ENCODE measurements around the gene LSM14A. TPM values are rescaled to one million over a fixed set of nuclear protein-coding genes. Genes with fewer than 3 reads are reported as not detected.

Gene LSM14A
- total RNA-seq, 1 donor from 2014 or later: 66.6 TPM

DNA sequence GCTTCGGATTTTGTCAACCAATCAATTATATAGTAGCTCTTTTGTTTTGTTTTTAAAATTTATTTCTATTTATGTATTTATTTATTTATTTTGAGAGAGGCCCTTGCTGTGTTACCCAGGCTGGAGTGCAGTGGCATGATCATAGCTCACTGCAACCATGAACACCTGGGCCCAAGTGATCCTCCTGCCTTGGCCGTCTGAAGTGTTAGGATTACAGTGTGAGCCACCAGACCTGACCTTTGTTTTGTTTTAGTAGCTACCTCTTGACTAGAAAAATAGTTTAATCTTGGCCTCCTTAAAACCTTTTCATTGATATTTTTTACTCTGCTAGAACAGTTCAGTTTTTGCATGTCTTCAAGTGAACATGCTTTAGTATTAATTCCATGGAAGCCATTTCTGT lies 97.2 kb downstream of the LSM14A start:
- no peak for ATAC-seq

DNA sequence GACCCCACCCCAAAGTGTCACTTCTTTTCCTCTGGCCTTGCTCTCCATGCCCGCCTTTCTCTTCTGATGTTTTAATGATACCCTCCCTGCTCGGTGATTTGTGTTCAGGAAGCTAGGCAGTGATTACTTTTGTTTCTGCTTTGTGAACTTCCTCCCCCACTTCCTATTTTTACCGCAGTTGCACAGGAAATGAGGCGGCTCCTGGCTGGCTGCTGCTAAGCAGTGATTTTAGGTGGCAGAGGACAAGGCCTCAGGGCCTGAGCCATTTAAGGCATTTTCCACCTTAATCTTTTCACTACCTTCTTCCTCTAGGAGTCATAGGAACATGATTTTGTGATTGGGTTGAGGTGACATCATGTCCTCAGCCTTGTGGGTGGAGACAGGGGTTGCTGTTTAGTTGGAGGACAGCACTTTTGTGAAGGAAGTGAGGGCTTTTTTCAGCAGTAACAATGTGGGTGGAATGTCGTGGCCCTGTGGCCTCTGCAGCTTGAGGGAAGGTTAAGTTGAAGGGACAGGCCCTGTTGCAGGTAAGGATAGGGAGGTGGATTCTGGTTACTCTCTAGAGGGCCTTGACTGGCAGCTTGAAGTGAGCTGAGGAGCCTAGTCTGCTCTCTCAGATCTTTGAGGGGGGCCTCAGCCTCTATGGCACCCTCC lies 97.8 kb downstream of the LSM14A start:
- ATAC-seq: peak; percentile 83
- DNase-seq: peak; percentile 59
- intact Hi-C loops (cut with micrococcal nuclease): no loop called here

More for the DNA sequence above, 97.2 kb downstream of the LSM14A start:
- intact Hi-C loops (cut with micrococcal nuclease): no loop called here
- no peak for DNase-seq

DNA sequence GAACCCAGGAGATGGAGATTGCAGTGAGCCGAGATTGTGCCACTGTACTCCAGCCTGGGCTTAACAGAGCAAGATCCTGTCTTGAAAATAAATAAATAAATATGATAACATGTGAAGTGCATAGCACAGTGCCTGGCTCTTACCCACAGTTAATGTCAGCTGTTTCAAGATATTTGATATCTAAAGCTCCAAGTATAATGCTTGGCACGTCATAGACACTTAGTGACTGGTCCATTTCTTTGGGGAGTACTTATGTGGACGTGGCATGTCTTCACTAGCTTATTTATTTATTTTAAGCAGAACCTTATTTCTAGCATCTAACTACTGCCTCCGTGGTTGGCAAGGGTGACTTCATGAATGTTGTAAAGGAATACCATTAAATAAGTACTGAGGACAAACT lies 100.8 kb downstream of the LSM14A start:
- ATAC-seq (no peak), DNase-seq (no peak)
- intact Hi-C loops (cut with micrococcal nuclease): no loop called here

DNA sequence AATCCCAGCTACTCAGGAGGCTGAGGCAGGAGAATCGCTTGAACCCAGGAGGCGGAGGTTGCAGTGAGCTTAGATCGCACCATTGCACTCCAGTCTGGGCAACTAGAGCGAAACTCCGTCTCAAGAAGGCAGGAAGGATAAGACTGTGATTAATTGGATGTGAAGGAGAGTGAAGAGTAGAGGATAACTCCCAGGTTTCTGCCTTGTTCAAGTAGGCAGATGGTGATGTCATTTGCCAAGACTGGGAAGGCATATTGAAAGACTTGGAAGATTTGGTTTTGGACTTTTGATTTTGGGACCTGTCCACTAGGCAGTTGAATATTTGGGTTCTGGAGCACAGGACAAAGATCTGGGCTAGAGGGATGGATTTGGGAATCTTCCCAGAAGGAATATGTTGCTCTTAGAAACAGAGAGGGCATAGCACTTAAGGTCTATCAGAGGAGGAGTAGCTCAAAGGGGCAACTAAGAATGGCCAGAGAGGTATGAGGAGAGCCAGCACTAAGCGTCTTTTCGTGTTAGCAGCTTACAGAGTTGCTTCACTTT lies 102.1 kb downstream of the LSM14A start:
- intact Hi-C loops (cut with micrococcal nuclease): no loop called here
- DNase-seq (no peak), ATAC-seq (no peak)

DNA sequence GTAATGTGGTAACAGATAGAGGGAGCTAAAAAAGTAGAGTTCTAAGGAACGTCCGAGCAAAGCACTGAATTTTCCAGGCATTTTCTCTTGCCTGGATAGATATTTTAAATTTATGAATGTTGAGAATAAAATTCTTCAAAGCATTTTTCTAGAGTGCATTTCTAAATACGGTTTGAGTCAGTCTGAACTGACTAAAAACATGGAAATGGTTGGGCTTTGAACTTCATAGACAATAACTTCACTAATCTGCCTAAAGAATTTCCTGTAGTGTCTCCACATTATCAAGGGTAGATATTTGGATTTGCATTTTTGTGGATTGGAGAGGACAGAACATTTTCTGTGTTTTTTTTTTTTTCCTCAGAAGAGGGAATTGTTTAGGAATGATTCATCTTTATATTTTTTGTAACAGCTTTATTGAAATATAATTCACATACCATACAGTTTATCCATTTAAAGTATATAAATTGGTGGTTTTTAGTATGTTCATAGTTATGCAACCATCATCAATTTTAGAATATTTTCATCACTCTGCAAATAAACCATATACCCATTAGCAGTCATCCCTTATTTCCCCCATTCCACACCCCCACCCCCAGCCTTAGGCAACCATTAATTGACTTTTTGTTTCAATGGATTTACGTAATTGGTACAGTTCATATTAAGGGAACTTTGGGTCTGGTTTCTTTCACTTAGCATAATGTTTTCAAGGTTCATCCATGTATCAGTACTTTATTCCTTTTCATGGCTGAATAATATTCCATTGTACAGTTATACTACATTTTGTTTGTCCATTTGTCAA lies 102.7 kb downstream of the LSM14A start:
- ATAC-seq (no peak), DNase-seq (no peak)
- intact Hi-C loops (cut with micrococcal nuclease): no loop called here

DNA sequence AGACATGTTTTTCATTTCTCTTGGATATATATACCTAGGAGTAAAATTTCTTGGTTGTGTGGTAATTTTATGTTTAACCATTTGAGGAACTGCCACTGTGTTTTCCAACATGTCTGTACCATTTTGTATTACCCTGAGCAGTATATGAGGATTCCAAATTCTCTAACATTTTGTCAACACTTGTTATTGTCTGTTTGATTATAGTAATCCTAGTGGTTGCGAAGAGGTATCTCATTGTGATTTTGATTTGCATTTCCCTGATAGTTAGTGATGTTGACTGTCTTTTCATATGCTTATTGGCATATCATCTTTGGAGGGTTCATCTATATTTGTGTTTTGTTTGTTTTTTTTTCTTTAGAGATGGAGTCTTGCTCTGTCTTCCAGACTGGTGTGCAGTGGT lies 103.4 kb downstream of the LSM14A start:
- ATAC-seq (no peak), DNase-seq (no peak)
- intact Hi-C loops (cut with micrococcal nuclease): no loop called here

DNA sequence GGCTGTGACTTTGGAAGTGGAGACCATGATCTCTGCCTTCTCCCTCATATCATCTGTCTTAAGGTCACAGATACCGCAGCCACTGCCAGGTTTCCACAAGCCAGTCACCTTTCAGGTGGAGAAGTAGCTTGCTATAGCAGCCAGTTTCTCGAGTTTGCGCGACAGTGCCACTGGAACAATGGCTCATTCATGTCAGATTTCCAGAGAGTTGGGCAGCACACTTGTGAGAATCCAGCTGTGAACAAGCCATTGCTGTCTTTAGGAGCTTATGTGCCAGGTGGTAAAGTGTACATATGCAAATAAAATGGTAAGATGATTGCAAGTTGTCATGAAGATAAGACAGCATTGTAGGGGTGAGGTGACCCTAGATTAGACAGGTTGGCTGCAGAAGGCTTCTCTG lies 104.3 kb downstream of the LSM14A start:
- intact Hi-C loops (cut with micrococcal nuclease): no loop called here
- DNase-seq (no peak), ATAC-seq (no peak)

DNA sequence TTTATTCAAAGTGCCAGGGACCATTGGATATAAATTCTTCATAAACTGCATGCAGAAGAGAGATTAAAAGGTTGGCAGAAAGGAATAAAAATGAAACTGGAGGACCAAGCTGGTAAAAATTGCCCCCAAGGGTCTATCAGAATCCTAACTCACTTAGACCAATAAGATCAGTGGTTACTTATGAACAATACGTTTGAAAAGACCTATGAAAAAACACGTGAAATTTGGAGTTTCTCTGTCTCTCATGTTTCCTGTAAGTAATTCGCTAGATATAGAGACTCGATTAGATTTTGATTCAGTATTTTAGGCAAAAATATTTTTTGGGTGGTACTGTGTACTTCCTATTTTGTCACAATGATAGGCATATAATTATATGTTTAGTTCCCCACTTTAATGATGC lies 104.9 kb downstream of the LSM14A start:
- no peak for ATAC-seq
- intact Hi-C loops (cut with micrococcal nuclease): no loop called here
- DNase-seq: no peak

DNA sequence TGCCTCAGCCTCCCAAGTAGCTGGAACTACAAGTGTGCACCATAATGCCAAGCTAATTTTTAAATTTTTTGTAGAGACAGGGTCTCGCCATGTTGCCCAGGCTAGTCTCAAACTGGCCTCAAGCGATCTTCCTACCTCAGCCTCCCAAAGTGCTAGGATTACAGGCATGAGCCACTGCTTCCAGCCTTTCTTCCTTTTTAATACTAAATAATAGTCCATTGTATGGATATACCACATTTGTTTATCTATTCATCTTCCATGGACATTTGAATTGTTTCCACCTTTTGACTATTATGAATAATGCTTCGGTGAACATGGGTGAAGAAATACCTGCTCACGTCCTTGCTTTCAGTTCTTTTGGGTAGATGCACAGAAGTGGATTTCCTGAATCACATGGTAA lies 106.5 kb downstream of the LSM14A start:
- no peak for ATAC-seq
- intact Hi-C loops (cut with micrococcal nuclease): no loop called here
- no peak for DNase-seq

Other genes starting within 250 kb of the LSM14A start
- 19.8 TPM for gene GARRE1, start 82.0 kb downstream of the LSM14A start, total RNA-seq
- gene GPI, start 192.7 kb downstream of the LSM14A start, total RNA-seq: 553 TPM
- gene PDCD2L, start 231.9 kb downstream of the LSM14A start, total RNA-seq: 8.9 TPM